HT-29 (cell line): ENCODE measurements around the gene IMPDH2. TPM values are rescaled to one million over a fixed set of nuclear protein-coding genes. Genes with fewer than 3 reads are reported as not detected.

ENCODE experiments used
- DNase-seq: peaks from one replicate; pipeline ENCODE4 v3.0.0-alpha.2; 2015; ENCODE audit warnings: low spot score
- total RNA-seq: library from RNA; depleted of rRNA; stranded (reverse); fragments of >200 nt; shearing (Covaris generic); gene quantifications from 2 replicates; pipeline ENCODE4 v1.2.3, GENCODE V29; 2014; rRNA removed

IMPDH2 gene
- total RNA-seq: 265 and 282 TPM in 2 replicates

DNA sequence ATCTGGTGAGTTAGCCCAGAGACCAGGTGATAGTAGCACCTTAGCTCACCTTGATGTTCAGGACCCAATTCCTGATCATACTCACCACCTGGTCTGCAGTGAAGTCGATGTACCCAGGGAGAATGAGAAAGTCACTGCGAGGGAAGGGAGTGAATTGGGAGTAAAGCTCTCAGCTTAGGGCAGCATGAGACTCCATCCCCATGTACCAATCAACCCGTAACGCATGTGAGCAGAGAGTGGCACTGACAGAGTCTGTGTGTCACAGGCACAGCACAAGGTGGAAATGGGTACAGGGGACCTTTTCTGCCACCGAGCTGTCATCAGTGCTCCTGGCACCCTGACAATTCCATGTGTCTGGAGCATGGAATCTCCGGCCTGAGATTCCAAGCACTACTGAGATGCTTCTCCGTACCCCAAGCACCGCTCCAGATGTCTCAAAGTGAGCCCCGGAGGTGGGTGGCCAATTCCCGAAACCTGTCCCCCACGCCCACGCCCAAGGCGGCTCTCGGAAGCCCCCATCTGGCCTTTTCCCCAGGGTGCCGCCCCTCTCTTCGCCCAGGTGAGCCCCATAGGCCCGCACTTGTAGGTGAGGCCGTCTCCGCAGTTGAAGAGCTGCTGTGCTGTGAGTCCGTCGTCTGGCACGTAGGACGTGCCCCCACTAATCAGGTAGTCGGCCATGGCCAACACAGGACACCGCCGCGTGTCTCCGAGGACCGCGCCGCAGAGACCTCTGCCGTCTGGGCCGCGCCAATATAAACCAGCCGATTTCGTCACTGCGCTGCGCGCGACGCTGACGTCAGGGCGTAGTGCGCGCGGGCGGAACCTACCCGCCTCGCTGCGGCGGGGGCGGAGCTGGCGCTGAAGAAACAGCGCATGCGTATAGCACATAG, at the start of gene IMPDH2:
TSS of gene IMPDH2 (minus strand) at position 726 of the 890 bp plus-strand sequence. CDS start at position 678, 48 bp downstream.
- peak; percentile 88 for DNase-seq

DNA sequence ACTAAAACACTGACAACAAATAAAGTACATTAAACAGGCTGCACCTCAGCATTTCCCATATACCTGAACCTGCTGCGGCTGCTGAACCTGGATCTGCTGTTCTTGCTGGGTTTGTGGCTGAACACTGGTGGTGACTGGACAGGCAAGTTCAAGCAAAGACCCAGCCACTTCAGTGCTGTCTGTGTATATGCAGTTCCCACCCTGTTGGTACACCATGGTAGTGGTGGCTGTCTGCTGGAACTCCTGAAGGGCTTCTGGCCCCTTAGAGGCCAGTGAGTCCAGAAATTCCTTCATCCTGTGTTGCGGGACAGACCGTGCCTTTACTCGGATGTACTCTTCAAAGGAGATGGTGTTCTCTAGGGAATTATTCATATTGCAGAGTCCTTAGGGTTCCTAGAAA, 47.4 kb upstream of the IMPDH2 start:
- DNase-seq: no peak

DNA sequence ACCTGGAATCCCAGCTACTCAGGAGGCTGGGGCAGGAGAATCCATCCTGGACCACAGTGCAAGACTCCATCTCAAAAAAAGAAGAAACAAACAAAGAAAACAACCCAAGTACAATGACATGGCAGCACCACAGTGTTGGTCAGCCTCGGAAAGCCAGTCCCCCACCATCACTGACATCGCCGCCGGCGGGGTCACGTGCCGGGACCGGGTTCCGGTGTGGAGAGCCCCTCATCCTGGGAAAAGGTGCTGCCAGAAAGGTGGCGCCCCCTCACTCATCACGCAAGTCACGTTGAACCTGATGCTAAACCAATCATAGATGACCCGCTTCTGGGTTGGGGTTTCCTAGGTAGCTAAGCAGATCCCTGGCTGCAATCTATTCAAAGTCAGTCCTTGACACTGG, 46.9 kb upstream of the IMPDH2 start:
- no peak for DNase-seq

DNA sequence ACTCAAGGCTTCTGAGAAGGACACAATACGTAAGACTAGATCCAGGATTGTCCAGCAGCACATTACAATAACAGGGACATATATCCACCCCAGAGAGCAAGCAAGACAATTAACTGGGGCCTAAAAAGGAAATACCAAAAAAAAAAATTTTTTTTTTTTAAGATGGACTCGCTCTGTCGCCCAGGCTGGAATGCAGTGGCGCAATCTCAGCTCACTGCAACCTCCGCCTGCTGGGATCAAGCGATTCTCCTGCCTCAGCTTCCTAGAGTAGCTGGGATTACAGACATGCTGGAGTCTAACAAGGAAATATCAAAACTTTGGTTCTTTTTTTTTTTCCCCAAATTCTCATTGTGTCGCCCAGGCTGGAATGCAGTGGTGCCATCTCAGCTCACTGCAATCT, 28.8 kb upstream of the IMPDH2 start:
- no peak for DNase-seq

DNA sequence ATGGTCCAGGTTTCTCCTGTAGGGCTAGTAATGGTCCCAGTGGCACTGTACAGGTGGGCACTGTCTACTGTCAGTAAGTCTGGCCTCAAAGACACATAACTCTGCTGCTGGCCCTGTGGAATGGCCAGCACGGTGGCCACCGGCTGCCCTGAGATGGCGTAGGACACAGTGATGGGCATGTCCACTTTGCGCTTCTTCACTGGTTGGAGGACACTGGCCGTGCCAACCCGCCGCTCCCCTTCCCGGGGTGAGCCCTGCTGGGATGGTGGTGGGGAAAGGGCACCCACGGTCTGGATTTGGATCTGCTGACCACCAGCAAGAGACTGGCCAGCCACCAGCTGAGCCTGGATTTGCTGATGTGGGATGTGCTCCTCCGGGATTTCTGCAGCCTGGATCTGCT, 28.1 kb upstream of the IMPDH2 start:
- DNase-seq: no peak

DNA sequence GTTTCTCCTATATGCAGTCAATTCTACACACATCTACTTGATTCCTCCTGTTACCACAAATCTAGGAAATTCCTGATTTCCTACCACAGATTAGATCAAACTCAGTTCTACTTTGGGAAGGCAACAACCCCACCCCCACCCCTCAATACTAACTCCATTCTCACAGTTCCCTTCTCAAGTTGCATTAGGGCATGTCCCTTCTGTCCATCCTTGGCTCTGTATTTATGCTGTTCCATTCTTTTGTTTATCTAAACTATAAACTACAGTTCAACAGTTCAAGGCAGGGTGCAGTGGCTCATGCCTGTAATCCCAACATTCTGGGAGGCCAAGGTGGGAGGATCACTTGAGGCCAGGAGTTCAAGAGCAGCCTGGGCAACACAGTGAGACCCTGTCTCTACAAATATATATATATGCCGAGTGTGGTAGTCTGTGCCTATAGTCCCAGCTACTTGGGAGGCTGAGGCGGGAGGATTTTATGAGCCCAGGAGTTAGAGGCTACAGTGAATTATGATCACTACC, 25.2 kb upstream of the IMPDH2 start:
- no peak for DNase-seq

GRCh38 chr3:49053543-49053942, 24.3 kb upstream of the IMPDH2 start:
- no peak for DNase-seq

DNA sequence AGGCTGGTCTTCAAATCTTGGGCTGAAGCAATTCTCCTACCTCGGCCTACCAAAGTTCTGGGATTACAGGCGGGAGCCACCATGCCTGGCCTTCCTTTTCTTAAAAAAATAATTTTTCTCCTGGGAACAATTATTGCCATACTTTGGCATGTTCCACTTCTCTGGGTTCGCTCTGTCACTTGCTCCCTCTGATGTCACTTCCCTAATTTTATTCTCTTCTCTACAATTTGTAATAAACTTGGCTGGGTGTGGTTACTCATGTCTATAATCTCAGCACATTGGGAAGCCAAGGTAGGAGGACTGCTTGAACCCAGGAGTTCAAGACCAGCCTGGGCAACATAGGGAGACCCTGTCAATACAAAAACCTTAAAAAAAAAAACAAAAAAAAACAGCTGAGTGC, 6.1 kb upstream of the IMPDH2 start:
- no peak for DNase-seq

GRCh38 chr3:49034650-49035049, 5.5 kb upstream of the IMPDH2 start:
- no peak for DNase-seq

- DNase-seq: no peak
Observed at GRCh38 chr3:49032646-49033304, 3.6 kb upstream of the IMPDH2 start.

DNA sequence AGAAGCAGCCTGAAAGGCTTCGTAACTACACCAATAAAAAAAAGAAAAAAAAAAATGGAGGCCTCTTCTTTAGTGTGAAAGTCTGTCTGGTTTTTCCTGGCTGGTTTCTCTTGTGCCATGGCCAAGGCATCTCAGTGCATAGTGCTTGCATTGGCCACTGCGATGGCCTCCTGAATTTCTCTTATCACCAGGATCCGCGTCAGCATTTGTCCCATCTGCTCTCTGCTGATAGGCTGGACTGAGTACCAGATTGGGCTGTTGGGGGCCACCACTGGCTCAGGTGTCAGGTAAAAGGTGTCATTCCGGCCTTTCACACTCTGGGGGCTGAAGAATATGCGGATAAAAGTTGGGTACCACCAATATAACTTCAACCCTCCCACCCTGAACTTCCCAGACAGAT, 1.1 kb upstream of the IMPDH2 start:
- no peak for DNase-seq

DNA sequence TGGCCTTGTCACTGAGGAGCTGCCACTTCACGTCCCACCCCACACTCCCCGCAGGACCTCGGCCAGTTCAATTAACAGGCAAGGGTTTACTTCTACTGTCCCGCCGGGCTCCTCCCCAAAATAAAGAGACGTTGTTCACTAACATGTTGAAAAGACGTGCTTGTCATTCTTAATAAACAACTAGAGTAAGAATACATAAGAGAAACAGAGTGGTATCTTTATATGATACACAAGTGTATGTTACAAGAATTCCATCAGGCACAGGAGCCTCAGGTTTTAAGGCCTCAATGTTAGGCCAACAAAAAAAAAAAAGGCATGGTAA, 326 bp upstream of the IMPDH2 start:
- no peak for DNase-seq

- no peak for DNase-seq
Observed at GRCh38 chr3:49028298-49028672, 913 bp downstream of the IMPDH2 start.

DNA sequence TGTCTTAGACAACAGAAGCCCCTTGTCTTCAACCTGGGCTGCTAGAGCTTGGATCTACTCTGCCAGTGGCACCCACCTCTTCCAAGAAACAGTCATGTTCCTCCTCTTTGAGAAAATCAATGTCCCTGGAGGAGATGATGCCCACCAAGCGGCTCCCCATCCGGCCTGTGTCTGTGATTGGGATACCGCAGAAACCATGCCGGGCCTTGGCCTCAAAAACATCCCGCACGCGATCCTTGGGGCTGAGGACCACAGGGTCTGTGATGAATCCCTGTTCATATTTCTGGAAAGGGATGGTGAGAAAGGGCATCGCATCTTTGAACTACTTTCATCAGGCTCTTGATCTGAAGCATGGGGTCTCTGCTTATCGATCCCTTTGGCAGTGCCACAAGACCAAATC, 1.6 kb downstream of the IMPDH2 start:
- no peak for DNase-seq

DNA sequence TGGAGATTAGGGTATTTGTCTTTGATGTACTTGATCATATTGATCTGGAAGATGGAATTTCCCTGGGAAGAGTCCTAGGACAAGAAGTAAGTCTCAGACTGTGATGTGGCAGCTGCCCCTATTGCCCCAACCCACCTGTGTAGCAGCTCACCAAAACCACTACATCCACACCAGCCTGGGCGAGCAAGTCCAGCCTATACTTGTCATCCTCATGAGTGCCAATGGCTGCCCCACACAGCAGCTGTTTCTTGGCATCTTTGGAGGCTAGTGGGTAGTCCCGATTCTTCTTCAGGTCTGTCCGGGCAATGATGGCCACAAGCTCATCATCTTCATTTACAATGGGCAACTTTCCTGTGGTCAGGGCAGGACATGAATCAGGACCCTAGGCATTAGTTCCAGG, 2.7 kb downstream of the IMPDH2 start:
- no peak for DNase-seq

- no peak for DNase-seq
Observed at GRCh38 chr3:49025793-49026520, 3.2 kb downstream of the IMPDH2 start.

DNA sequence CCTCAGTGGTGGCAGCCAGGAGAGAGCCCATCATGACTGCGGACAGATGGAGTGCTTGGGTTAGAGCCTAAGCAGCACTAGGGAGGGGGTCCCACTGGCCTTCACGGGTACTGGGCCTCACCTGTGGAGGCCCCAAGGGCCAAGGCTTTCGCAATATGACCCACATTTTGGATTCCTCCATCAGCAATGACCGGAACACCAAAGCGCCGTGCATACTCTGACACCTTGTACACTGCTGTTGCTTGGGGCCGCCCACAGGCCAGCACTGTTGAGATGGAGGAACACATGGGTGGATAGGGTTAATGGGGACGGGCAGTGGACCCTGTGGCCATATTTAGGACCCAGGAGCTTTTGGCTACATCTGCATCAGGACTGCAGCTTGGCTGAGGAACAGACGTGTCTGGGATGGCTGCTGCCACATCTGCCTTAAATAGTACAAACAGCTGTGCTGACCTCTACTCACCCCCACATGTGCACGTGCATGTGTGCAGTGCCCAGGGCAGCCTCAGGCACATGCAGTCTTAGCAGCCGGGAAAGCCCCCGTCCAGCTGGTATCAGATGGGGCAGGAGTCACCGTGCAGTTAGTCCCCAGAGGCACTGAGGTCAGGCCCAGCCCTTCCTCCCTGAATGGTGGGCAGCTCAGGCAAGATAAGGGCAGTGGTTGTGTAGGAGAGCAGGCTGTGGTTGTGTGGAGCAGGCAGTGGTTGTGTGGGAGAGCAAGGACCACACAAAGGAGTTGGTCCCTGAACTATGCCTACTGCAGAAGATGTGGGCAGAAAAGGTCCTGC, 4.0 kb downstream of the IMPDH2 start:
- no peak for DNase-seq

- DNase-seq: no peak
Observed at GRCh38 chr3:49024449-49024848, 4.7 kb downstream of the IMPDH2 start.

- no peak for DNase-seq
Observed at GRCh38 chr3:49023775-49024174, 5.4 kb downstream of the IMPDH2 start.

DNA sequence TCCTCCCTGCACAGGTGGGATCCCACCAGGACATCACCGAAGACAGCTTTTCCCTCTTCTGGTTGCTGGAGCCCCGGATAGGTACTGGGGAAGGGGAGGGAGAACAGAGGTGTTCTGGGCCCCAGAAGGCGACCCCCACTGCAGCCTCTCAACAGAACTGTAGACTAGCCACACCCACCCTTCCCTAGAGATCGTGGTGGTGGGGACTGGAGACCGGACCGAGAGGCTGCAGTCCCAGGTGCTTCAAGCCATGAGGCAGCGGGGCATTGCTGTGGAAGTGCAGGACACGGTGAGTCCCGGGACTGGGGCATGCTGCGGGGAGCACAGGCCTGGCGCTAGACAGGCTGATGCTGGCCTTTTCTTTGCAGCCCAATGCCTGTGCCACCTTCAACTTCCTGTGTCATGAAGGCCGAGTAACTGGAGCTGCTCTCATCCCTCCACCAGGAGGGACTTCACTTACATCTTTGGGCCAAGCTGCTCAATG, 6.5 kb downstream of the IMPDH2 start:
- peak; percentile 40 for DNase-seq
